DND-41 (cell line): ENCODE measurements around the gene PYGM.

Experiments
- ATAC-seq: fragments of 200-7000 bp; cut with Tn5 transposase; 3 replicates; pipeline ENCODE4 v1.9.1; 2021; ENCODE audit warnings: low read depth; ENCODE audit not compliant: insufficient read depth
- DNase-seq: peaks from one replicate; pipeline ENCODE4 v3.0.0-alpha.2; 2020
- H2AFZ ChIP-seq: 2 replicates; pipeline ENCODE4 v1.6.0; 2012; ENCODE audit warnings: low read depth, low read length
- H3K27ac ChIP-seq: 2 replicates; pipeline ENCODE4 v1.5.1; 2012; ENCODE audit warnings: low read length, inconsistent platforms
- H3K27me3 ChIP-seq: fragments of 200-600 bp; sonication (generic); 2 replicates; pipeline ENCODE4 v1.6.0; 2012; ENCODE audit warnings: low read length, mild to moderate bottlenecking, inconsistent platforms; ENCODE audit not compliant: insufficient read depth, poor library complexity
- H3K36me3 ChIP-seq: 2 replicates; pipeline ENCODE4 v1.5.1; 2012; ENCODE audit warnings: low read length, inconsistent platforms; ENCODE audit not compliant: insufficient read depth
- H3K4me1 ChIP-seq: 2 replicates; pipeline ENCODE4 v1.5.1; 2012; ENCODE audit warnings: mild to moderate bottlenecking, low read length; ENCODE audit not compliant: insufficient read depth
- H3K4me2 ChIP-seq: 2 replicates; pipeline ENCODE4 v1.6.0; 2012; ENCODE audit warnings: mild to moderate bottlenecking, moderate library complexity, low read length, inconsistent platforms; ENCODE audit not compliant: insufficient read depth
- H3K4me3 ChIP-seq, 2 experiments: fragments of 200-600 bp in 1 of 2; shearing (Covaris generic) in 1 of 2; 2 replicates each; pipeline ENCODE4 v1.5.1; 2012 to 2016; ENCODE audit warnings: inconsistent platforms in 2 of 2, low read length in 2 of 2, mild to moderate bottlenecking in 2 of 2, low read depth in 1 of 2, moderate library complexity in 1 of 2
- H3K79me2 ChIP-seq: 2 replicates; pipeline ENCODE4 v1.6.0; 2012; ENCODE audit warnings: low read length, inconsistent platforms; ENCODE audit not compliant: insufficient read depth
- H3K9ac ChIP-seq: 2 replicates; pipeline ENCODE4 v1.6.0; 2012; ENCODE audit warnings: low read depth, mild to moderate bottlenecking, inconsistent platforms, low read length, moderate library complexity
- H3K9me3 ChIP-seq: 2 replicates; pipeline ENCODE4 v1.5.1; 2012; ENCODE audit warnings: low read length, moderate library complexity, mild to moderate bottlenecking, inconsistent platforms; ENCODE audit not compliant: insufficient read depth, severe bottlenecking
- H4K20me1 ChIP-seq: 2 replicates; pipeline ENCODE4 v1.6.0; 2012; ENCODE audit warnings: low read length; ENCODE audit not compliant: insufficient read depth
- EZH2 ChIP-seq: IDR thresholded peaks from 3 replicates; pipeline ENCODE4 v1.6.1; 2012; ENCODE audit warnings: borderline replicate concordance, low read depth, mild to moderate bottlenecking, moderate library complexity, low read length, inconsistent platforms; ENCODE audit not compliant: severe bottlenecking
- TF ChIP-seq, protein P1 (sequence below): IDR thresholded peaks from 2 replicates; pipeline ENCODE4 v1.5.1; 2012; ENCODE audit warnings: borderline replicate concordance, low read length, moderate library complexity, mild to moderate bottlenecking; ENCODE audit not compliant: poor library complexity, severe bottlenecking; ENCODE audit errors: extremely low read depth

PYGM gene

GRCh38 chr11:64745189-64745520 lies 14.6 kb downstream of the PYGM start:
- TF ChIP-seq, protein P1, sequence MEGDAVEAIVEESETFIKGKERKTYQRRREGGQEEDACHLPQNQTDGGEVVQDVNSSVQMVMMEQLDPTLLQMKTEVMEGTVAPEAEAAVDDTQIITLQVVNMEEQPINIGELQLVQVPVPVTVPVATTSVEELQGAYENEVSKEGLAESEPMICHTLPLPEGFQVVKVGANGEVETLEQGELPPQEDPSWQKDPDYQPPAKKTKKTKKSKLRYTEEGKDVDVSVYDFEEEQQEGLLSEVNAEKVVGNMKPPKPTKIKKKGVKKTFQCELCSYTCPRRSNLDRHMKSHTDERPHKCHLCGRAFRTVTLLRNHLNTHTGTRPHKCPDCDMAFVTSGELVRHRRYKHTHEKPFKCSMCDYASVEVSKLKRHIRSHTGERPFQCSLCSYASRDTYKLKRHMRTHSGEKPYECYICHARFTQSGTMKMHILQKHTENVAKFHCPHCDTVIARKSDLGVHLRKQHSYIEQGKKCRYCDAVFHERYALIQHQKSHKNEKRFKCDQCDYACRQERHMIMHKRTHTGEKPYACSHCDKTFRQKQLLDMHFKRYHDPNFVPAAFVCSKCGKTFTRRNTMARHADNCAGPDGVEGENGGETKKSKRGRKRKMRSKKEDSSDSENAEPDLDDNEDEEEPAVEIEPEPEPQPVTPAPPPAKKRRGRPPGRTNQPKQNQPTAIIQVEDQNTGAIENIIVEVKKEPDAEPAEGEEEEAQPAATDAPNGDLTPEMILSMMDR: no peak
- no peak for TF ChIP-seq EZH2
- Histone ChIP-seq H3K4me3 (peak overlapping the region; percentile 24 to 65; a peak in 3 of 4 replicates), H3K27me3 (no peaks in the 10 kb centered on the region), H3K4me2 (peak overlapping the region; percentile 77), H4K20me1 (no peaks in the 10 kb centered on the region), H3K9ac (peak overlapping the region; percentile 92), H3K4me1 (peaks cover 34% of the 10 kb centered on the region), H3K9me3 (no peaks in the 10 kb centered on the region), H2AFZ (peak overlapping the region; percentile 77), H3K36me3 (no peaks in the 10 kb centered on the region), H3K79me2 (no peaks in the 10 kb centered on the region), H3K27ac (peak overlapping the region; percentile 99)
- DNase-seq: peak; percentile 98
- ATAC-seq: peak; percentile 72

GRCh38 chr11:64744544-64745188 lies 15.1 kb downstream of the PYGM start:
- H4K20me1 ChIP-seq: no peaks in the 10 kb centered on the region
- TF ChIP-seq, protein P1: no peak
- H3K9me3 ChIP-seq: no peaks in the 10 kb centered on the region
- no peaks in the 10 kb centered on the region for H3K27me3 ChIP-seq
- H3K4me1 ChIP-seq: peaks cover 34% of the 10 kb centered on the region
- peak overlapping the region; percentile 77 for H3K4me2 ChIP-seq
- no peaks in the 10 kb centered on the region for H3K36me3 ChIP-seq
- H3K4me3 ChIP-seq: peak overlapping the region; percentile 24 to 65; a peak in 3 of 4 replicates
- H3K9ac ChIP-seq: peak overlapping the region; percentile 92
- DNase-seq (no peak), ATAC-seq (no peak; the same call in 2 of the 3 replicates)
- no peak overlapping the region for H2AFZ ChIP-seq
- H3K79me2 ChIP-seq: no peaks in the 10 kb centered on the region
- H3K27ac ChIP-seq: peak overlapping the region; percentile 99

- TF ChIP-seq EZH2: no peak
- TF ChIP-seq, protein P1: peak; percentile 69
- no peaks in the 10 kb centered on the region for H3K9me3 ChIP-seq
- ATAC-seq (no peak), DNase-seq (peak; percentile 58)
- peak within 1 kb of the TSS; percentile 77 for H3K4me2 ChIP-seq
- no peaks in the 10 kb centered on the region for H3K36me3 ChIP-seq
- H3K27me3 ChIP-seq: no peaks in the 10 kb centered on the region
- H3K4me3 ChIP-seq: peak within 1 kb of the TSS; percentile 24 to 65; a peak in 3 of 4 replicates
- no peaks in the 10 kb centered on the region for H4K20me1 ChIP-seq
- H3K27ac ChIP-seq: peak within 1 kb of the TSS; percentile 99
- H3K9ac ChIP-seq: peak within 1 kb of the TSS; percentile 92
- H3K79me2 ChIP-seq: no peaks in the 10 kb centered on the region
- no peak within 1 kb of the TSS for H2AFZ ChIP-seq
- H3K4me1 ChIP-seq: peaks cover 34% of the 10 kb centered on the region
Measured at GRCh38 chr11:64743591-64744543, 15.9 kb downstream of the PYGM start, which contains the start of gene RASGRP2. Gene RASGRP2, minus strand, starts transcription at chr11:64744142. Its CDS starts 1,276 bp downstream, at chr11:64742866.
